Activated T-cell treated with anti-CD3 and anti-CD28 coated beads, Interleukin-2, amount 50 U/mL, for 72 hours (primary cell): ENCODE measurements around the gene DDC. TPM values are rescaled to one million over a fixed set of nuclear protein-coding genes. Genes with fewer than 3 reads are reported as not detected.
"Not testable (repeated sequence)": the region's sequence is repeated elsewhere in the genome, so short reads cannot be mapped to it uniquely, and the experiment has no call there.

Experiments used
- ATAC-seq, 2 donors: fragments of 150-1000 bp; cut with Tn5 transposase; replicated peaks in 1 of 2; 2 replicates each; pipeline ENCODE4 v1.10.0; 2021; ENCODE audit warnings: moderate library complexity in 2 of 2, mild to moderate bottlenecking in 1 of 2
- DNase-seq, 2 donors: peaks; one replicate each; pipeline ENCODE4 v3.0.0; 2021 to 2022; ENCODE audit warnings: mixed read lengths in 1 of 2
- H3K27ac Mint-ChIP-seq: one replicate; pipeline ENCODE4 v1.8.0; 2022; ENCODE audit warnings: mild to moderate bottlenecking, moderate library complexity, mixed read lengths
- H3K27me3 Mint-ChIP-seq: one replicate; pipeline ENCODE4 v1.8.0; 2022; ENCODE audit warnings: low read depth, mixed read lengths
- H3K36me3 Mint-ChIP-seq, 2 donors: one replicate each; pipeline ENCODE4 v1.8.0; 2022; ENCODE audit warnings: mixed read lengths in 2 of 2, mild to moderate bottlenecking in 1 of 2; ENCODE audit not compliant: insufficient read depth in 2 of 2
- H3K4me1 Mint-ChIP-seq: one replicate; pipeline ENCODE4 v1.8.0; 2022; ENCODE audit warnings: low read depth, mixed read lengths
- H3K4me3 Mint-ChIP-seq, 2 donors: one replicate each; pipeline ENCODE4 v1.8.0; 2022; ENCODE audit warnings: mild to moderate bottlenecking in 2 of 2, mixed read lengths in 2 of 2, moderate library complexity in 2 of 2
- H3K9me3 Mint-ChIP-seq, 2 donors: one replicate each; pipeline ENCODE4 v1.8.0; 2022; ENCODE audit warnings: mixed read lengths in 2 of 2
- total RNA-seq, 2 donors: library from RNA; stranded (reverse); gene quantifications; one replicate each; pipeline ENCODE4 v1.2.3, GENCODE V29; 2022

The DDC gene
- total RNA-seq, 2 donors from 2014 or later: not detected

DNA sequence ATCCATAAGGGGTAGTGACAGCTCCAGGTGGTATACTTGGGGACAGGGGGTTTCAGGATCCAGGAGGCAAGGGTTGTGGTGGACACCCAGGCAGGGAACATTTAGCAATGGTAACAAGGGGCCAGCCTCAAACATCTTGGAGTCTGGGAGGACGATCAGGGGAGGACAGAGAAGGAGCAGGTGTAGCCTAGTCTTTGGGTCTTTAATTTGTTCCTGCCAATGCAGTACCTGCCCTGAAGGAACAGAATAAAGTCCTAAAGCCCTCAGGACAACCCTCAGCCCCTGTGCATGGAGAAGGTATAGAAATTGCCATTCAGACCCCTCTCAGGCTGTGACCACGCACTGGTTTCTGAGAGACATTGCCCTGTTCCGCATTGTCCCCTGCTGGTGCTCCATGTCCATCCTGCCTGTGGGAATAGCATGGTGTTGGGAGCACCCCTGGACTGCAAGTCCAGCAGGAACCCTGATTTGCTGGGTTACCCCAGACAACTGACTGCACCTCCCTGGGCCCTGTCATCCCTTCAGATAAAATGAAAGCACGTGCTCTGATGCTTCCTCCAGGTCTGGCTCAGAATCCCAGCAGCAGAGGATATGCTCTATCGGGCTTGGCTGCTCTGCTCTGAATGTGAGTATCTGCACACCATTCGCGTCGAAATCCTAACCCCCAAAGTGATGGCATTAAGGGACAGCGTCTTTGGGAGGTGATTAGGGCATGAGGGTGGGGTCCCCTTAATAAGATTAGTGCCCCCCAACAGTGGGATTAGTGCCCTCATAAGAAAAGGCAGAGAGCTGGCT lies 24.2 kb downstream of the DDC start:
- no peaks in the 10 kb centered on the region for H3K9me3 Mint-ChIP-seq
- ATAC-seq: no peak
- H3K4me1 Mint-ChIP-seq: no peaks in the 10 kb centered on the region
- no peaks in the 10 kb centered on the region for H3K36me3 Mint-ChIP-seq
- no peak for DNase-seq
- H3K27me3 Mint-ChIP-seq: peaks cover 5% of the 10 kb centered on the region
- no peak overlapping the region for H3K4me3 Mint-ChIP-seq
- H3K27ac Mint-ChIP-seq: no peak overlapping the region

DNA sequence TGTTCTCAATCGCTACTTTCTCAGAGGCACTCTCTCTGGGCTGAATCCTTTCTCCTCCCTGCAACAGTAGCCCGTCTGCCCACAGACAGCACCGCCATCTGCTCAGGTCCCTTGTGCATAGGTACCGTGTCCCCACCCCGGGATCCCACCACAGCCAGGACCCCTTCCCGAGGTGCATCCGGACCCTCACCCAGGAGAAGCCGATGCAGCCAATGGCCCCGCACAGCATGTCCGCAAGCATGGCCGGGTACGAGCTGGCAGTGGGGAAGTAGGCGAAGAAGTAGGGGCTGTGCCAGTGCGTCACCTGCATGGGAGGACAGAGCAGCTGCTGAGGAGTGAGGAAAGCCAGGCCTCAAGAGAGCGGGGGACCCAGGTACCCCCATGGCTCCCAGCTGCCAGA lies 25.5 kb downstream of the DDC start:
- H3K9me3 Mint-ChIP-seq: no peaks in the 10 kb centered on the region
- H3K27ac Mint-ChIP-seq: no peak overlapping the region
- H3K36me3 Mint-ChIP-seq: no peaks in the 10 kb centered on the region
- no peak for ATAC-seq
- no peak for DNase-seq
- H3K27me3 Mint-ChIP-seq: peaks cover 3% of the 10 kb centered on the region
- peaks cover 6% of the 10 kb centered on the region for H3K4me1 Mint-ChIP-seq
- no peak overlapping the region for H3K4me3 Mint-ChIP-seq

DNA sequence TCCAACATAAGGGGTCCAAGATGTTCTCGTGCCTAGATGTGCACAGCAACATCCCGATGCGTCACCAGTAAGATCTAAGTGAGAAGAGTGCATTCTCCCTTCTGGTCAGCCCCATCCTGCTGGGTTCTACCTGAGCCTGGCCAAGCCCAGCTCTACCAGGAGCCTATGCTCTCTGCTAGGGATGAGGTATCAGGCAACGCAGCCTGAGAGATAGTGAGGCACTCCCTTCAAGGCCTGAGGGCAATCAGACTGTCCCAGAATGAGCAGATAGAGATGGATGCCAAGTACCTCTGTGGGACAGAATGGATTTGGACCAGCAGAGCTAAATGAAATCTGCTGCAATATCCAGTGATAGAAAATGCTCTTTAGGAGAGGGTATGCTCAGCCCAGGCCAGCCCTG lies 26.7 kb downstream of the DDC start:
- ATAC-seq (no peak), DNase-seq (no peak)
- Mint-ChIP-seq H3K27ac (no peak overlapping the region), H3K9me3 (no peaks in the 10 kb centered on the region), H3K4me1 (peaks cover 13% of the 10 kb centered on the region), H3K27me3 (peaks cover 3% of the 10 kb centered on the region), H3K36me3 (no peaks in the 10 kb centered on the region), H3K4me3 (no peak overlapping the region)

DNA sequence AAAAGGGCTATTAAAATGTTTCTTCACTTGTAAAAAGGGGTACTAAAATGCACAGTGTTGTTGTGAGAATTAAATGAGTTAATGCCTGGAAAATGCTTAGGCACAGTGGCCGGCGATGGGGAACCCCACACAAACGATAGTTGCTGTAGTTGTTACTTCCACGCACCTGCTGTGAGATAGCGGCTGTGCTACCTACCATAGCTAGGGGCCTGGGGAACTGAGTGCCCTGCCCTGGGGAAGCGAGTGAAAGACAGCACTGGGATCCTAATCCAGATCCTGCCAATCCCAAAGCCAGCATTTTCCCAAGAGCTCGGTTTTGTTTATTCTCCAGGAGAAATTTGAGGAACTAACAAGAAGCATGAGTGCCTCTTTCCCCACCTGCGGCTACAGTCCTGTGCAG lies 27.8 kb downstream of the DDC start:
- Mint-ChIP-seq H3K4me1 (peaks cover 14% of the 10 kb centered on the region), H3K9me3 (no peaks in the 10 kb centered on the region)

DNA sequence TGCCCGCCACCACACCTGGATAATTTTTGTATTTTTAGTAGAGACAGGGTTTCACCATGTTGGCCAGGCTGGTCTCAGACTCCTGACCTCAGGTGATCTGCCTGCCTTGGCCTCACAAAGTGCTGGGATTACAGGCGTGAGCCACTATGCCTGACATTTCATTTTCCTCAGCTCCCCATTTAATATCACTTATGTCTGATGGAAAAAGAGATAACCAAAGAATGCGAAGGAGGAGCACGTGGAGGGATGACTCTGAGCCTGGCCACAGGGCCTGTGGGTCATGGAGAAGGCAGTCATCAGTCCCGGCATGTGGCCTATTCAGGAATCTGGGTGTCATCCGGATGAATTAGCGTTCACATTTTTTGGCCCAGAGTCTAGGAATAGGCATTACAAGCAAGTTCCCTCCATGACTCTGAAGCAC lies 29.9 kb downstream of the DDC start:
- peaks cover 18% of the 10 kb centered on the region for H3K27me3 Mint-ChIP-seq
- DNase-seq, H3K36me3 Mint-ChIP-seq, H3K4me3 Mint-ChIP-seq, ATAC-seq, H3K9me3 Mint-ChIP-seq: not testable (repeated sequence)
- H3K4me1 Mint-ChIP-seq: peaks cover 35% of the 10 kb centered on the region
- peak overlapping the region; percentile 18 for H3K27ac Mint-ChIP-seq

More for the DNA sequence above, 27.8 kb downstream of the DDC start:
- H3K27me3 Mint-ChIP-seq: peaks cover 10% of the 10 kb centered on the region
- no peak overlapping the region for H3K27ac Mint-ChIP-seq
- ATAC-seq (no peak), DNase-seq (no peak)
- H3K4me3 Mint-ChIP-seq: no peak overlapping the region
- H3K36me3 Mint-ChIP-seq: no peaks in the 10 kb centered on the region

DNA sequence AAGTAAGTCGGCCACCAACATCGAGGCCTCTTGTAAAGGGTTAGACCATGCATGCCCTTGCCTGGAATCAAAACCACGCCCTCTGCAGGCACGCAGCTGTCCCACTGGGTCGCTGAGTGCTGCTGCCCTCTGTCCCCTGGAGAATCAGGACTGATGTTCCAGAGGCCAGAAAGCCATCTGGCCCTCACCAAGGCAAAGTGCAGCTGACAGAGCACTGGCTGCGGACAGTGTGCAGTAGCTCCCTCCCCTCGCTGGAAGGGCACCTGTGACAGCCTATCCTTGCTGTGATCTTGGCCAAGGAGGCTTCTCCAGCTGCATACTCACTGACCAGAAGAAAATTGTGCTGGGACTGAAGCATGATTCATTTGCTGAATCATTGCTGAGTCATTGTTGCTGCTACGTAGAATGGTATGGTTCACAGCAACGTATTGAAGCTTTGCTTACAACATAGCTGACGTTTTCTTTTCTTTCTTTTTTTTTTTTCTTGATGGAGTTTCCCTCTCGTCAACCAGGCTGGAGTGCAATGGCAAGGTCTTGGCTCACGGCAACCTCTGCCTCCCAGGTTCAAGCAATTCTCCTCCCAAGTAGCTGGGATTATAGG lies 30.4 kb downstream of the DDC start:
- DNase-seq (peak; percentile 16 to 40), ATAC-seq (peak; percentile 78 to 88)
- peaks cover 36% of the 10 kb centered on the region for H3K4me1 Mint-ChIP-seq
- H3K27ac Mint-ChIP-seq: peak overlapping the region; percentile 18
- H3K27me3 Mint-ChIP-seq: peaks cover 19% of the 10 kb centered on the region
- H3K36me3 Mint-ChIP-seq: no peaks in the 10 kb centered on the region
- H3K9me3 Mint-ChIP-seq: no peaks in the 10 kb centered on the region
- no peak overlapping the region for H3K4me3 Mint-ChIP-seq

DNA sequence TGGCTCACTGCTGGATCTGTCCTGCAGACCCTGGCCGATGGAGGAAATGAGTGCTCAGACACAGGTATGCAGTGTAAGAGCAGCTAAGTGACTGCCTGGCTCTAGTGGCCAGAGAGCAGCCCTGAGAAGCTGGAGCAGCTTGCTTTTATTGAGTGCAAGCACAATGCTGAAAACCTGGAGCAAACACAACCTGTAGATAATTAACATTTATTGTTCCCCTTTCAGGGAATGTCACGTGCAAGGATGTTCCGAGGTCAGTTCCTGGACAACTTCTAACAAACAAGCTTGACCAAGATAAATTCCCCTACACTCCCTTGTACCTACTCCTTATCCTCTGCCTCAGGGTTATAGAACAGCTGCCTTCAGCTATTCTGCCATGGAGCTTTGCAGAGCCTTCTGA lies 31.3 kb downstream of the DDC start:
- Mint-ChIP-seq H3K27me3 (peaks cover 28% of the 10 kb centered on the region), H3K4me1 (peaks cover 36% of the 10 kb centered on the region), H3K9me3 (no peaks in the 10 kb centered on the region), H3K27ac (no peak overlapping the region), H3K4me3 (no peak overlapping the region), H3K36me3 (no peaks in the 10 kb centered on the region)
- no peak for DNase-seq
- ATAC-seq: no peak

DNA sequence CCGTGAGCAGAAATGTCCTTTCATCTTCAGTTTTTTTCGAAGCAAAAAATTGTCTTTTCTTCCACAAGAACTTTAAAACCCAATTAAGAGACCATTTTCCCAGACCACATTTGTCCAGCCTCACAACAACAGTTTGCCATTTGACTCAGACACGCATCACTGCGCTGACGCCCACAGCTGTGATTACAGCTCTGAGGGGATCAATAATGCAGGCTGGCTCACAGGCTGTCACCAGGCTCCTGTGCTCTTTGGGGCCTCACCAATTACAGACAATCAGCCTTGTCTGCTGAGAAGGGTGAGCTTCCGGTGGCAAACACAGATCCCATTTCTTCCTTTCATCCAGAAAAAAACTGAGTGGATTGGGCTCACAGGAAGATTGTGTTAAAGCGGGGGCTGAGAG lies 33.3 kb downstream of the DDC start:
- peaks cover 35% of the 10 kb centered on the region for H3K27me3 Mint-ChIP-seq
- DNase-seq: peak in 1 of 2 donors; percentile 16
- H3K4me1 Mint-ChIP-seq: peaks cover 36% of the 10 kb centered on the region
- ATAC-seq: no peak
- peak overlapping the region; percentile 74 to 81 for H3K4me3 Mint-ChIP-seq
- no peaks in the 10 kb centered on the region for H3K36me3 Mint-ChIP-seq
- no peak overlapping the region for H3K27ac Mint-ChIP-seq
- no peaks in the 10 kb centered on the region for H3K9me3 Mint-ChIP-seq

DNA sequence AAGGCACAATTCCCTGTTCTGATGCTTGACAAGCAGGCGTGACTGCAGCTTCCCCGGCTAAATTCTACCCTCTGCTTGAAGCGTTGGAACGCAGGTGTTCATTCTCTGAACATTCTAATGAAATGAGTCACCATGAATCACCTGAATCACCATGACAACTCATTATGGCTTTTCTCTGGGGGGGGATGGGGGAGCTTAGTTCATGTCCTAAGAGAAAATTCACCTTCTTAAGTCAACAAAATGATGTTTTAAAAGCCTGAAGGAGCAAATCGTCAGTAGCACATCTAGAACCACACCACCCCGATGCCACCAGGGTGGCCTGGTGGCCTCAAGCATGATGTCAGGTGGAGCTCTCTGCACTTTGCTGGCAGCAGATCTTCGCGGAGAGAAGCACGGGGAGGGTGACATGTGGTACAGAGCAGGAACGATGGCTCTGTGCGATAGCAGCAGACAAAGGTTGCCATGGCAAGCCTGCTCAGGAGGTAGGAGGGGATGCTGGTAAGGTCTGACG lies 33.7 kb downstream of the DDC start:
- H3K4me3 Mint-ChIP-seq: peak overlapping the region; percentile 74 to 81
- H3K27me3 Mint-ChIP-seq: peaks cover 37% of the 10 kb centered on the region
- DNase-seq (peak; percentile 49 to 57), ATAC-seq (peak; percentile 70 to 71)
- peak overlapping the region; percentile 44 for H3K27ac Mint-ChIP-seq
- H3K36me3 Mint-ChIP-seq: no peaks in the 10 kb centered on the region
- peaks cover 36% of the 10 kb centered on the region for H3K4me1 Mint-ChIP-seq
- no peaks in the 10 kb centered on the region for H3K9me3 Mint-ChIP-seq

DNA sequence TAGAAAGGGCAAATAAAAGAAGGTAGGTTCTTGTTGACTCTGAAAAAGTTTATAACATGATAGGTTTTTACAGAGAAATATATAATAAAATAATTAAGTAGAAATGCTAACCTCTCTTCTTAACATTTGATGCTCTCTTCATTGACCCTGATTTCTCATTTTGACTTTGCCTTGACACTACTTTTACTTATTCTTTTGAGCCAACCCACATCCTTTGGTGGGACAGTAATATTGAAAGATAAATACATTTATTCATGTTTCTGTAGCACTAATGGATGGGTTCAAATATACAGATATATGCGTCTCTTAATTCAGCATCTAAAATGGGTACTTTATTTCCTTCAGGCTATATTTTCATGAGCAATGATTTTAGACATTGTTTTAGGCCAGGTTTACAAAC lies 34.4 kb downstream of the DDC start:
- Mint-ChIP-seq H3K27ac (no peak overlapping the region), H3K4me3 (peak overlapping the region; percentile 74 to 81), H3K36me3 (peaks cover 0 to 1% of the 10 kb centered on the region in 2 donors), H3K9me3 (no peaks in the 10 kb centered on the region), H3K4me1 (peaks cover 36% of the 10 kb centered on the region), H3K27me3 (peaks cover 44% of the 10 kb centered on the region)
- ATAC-seq (peak; percentile 21 to 36), DNase-seq (no peak)

DNA sequence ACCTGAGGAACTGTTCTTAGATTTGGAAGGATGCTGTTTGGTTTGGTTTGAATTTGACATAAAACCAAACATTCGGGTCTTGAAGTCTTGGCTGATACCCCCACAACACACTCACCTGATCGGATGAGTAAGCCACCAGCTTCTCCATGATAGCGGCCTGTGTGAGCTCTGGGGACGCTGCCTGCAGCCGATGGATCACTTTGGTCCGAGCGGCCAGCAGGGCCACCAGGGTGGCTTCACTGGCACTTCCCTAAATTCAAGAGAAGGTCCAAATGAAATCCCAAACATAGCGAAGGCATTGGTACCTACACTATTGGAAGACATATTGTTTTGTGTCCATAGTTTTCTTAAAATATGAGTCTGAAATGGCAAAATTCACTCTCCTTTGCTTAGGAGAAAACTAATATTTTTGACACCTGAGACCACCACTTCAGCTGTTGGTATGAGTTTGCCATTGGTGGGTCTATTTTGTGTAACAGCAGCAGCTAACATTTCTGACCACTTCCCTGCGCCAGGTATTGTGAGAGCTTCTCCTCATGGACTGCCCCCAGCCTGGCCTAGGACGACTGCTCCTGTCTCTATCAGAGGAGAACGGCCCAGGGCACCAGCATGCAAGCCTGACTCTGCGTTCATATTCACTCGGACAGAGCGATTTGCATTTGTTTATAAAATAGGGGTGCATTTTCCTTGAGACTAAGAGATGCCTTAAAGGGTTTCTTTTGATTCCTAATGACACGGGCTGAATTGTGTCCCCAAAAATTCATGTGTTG lies 35.9 kb downstream of the DDC start:
- Mint-ChIP-seq H3K27ac (no peak overlapping the region), H3K36me3 (peaks cover 0 to 1% of the 10 kb centered on the region in 2 donors), H3K4me1 (peaks cover 25% of the 10 kb centered on the region), H3K9me3 (no peaks in the 10 kb centered on the region), H3K4me3 (no peak overlapping the region), H3K27me3 (peaks cover 46% of the 10 kb centered on the region)
- DNase-seq (no peak), ATAC-seq (no peak)

DNA sequence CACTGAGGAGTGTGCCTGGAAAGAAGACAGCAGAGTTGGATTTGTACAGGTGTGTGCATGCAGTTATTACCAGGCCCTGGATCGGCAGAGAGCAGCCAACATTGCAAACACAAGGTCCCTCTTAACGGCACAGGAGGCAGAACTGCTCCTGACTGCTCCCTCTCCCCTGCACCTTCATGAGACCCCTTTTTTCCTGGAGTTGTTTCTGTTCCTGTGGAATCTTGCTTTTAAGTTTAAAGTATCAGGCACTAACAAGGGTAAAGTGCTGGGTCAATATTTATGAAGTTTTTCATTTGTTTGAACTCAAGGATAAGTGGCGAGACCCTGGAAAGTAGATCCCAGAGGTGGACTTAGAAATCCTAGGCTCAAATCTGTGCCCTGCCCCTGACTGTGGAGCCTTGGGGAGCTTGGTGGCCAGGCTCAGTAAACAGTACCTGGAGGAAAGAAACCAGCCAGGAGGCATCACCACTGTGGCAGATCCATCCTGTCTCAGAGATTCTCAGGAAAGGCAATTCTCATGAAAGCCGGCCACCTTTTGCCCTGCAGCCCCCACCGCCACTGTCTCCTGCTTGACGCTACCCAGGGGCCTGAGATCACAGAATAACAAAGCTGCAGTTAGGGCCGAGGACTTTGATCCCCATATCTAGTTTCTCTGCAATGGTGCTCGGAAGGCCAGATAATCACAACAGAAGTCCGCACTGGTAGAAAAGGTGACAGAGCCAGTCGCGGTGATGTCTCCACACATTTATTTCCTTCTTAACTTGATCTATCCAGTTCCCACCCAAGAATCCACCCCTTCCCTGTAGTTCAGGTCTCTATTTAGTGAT lies 36.7 kb downstream of the DDC start:
- Mint-ChIP-seq H3K27ac (no peak overlapping the region), H3K27me3 (peaks cover 51% of the 10 kb centered on the region), H3K4me1 (peaks cover 23% of the 10 kb centered on the region), H3K9me3 (no peaks in the 10 kb centered on the region), H3K36me3 (peaks cover 0 to 1% of the 10 kb centered on the region in 2 donors), H3K4me3 (no peak overlapping the region)
- ATAC-seq (no peak), DNase-seq (no peak)
